HG03025 (cell line): Measurements from ENCODE around the gene MLN.
"Not testable (repeated sequence)": the region's sequence is repeated elsewhere in the genome, so short reads cannot be mapped to it uniquely, and the experiment has no call there.

Source experiments
- ATAC-seq: cut with Tn5 transposase; IDR thresholded peaks from one replicate; pipeline ENCODE4 v1.9.1; 2021; ENCODE audit warnings: mild to moderate bottlenecking, moderate library complexity; ENCODE audit not compliant: unreplicated experiment, low FRiP score

Gene MLN

DNA sequence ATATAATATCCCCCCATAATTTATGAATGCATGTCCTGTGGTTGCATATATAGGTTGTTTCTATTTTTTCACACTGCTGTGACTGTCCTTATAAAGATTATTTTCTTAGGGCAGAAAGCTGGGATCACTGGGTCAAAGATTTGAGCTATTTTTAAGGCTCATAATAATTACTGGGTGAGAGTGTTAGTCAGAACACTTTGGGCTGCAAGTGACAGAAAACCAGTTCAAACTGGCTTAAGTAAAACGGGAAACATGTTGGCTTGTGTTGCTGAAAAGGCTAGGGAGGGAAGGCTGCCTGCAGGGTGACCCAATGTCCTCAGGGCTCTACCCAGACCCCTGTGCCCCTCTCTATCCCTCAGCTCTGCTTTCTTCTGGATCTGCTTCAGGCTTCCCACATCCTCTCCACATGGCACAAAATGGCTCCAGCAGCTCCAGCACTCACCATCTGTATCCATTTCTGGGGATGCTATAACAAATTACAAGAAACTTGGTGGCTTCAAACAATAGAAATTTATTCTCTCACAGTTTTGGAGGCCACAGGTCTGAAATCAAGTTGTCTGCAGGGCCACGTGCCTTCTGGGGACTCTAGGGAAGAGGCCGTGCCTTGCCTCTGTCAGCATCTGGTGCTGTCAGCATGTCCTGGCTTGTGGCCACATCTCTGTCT lies 33.1 kb upstream of the MLN start:
- no peak for ATAC-seq

DNA sequence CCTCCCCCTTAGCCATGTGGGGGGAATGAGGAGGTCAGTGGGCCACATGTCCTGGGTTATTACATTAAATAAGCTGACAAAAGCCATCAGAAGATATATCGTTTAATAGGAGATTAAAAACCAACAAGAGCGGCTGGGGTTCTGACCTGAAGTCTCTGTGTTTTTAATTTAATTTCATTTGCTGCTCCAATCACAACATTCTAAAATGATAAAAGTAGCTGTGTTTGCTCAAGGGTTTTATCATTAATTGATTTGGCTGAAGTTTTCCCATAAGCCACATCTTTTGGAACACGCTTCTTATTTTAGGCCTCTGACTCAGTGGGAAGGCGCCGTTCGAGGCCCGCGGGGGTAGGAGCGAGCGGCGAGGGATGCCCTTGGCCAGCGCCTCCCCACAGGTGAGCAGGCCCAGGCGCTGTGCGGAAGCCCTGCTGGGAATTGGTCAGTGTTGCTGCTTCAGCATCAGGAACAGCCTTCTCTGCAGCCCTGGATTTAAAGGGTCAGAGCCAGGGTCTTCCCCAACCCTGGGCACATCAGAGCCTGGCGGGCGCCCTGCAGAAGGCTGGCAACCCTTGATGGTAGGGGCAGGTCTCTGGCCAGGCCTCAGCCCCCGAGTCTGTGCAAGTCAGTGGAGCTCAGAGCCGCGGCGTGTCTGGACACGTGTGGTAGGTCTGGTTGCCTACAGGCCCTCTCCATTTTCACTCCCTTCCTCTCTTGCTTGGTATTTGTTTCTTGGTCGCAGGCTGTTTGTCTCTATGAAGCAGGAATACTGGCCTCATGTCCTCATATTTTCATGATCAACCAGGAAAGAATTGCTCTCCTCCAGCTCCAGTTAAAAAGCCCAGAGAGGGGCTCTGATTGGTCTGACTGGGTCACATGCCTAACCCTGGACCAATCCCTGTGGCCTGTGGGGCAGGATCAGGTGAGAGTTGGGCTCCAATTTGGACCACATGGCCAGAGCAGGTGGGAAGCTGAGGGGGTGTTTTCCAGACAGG lies 30.9 kb upstream of the MLN start:
- ATAC-seq = no peak

DNA sequence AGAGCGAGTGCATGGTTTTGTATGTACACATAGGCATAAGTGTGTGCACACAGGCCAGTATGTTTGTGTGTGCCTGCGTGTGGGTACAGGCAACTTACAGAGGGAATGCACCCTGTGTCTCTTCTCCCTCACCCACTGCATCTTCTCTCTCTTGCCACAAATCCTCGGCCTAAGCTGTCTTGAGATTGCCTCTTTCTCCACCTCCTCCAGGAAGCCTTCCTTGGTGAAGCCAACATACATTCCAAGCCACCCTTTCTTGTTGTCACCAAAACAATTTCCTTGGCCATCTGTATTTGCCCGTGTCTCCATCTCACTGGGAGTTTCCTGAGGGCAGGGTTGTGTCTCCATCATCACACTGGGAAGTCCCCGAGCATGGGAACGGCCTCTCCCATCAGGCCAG lies 29.8 kb upstream of the MLN start:
- no peak for ATAC-seq

DNA sequence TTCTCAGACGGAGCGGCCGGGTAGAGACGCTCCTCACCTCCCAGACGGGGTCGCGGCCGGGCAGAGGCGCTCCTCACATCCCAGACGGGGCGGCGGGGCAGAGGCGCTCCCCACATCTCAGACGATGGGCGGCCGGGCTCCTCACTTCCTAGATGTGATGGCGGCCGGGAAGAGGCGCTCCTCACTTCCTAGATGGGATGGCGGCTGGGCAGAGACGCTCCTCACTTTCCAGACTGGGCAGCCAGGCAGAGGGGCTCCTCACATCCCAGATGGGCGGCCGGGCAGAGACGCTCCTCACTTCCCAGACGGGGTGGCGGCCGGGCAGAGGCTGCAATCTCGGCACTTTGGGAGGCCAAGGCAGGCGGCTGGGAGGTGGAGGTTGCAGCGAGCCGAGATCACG lies 29.0 kb upstream of the MLN start:
- not testable (repeated sequence) for ATAC-seq

DNA sequence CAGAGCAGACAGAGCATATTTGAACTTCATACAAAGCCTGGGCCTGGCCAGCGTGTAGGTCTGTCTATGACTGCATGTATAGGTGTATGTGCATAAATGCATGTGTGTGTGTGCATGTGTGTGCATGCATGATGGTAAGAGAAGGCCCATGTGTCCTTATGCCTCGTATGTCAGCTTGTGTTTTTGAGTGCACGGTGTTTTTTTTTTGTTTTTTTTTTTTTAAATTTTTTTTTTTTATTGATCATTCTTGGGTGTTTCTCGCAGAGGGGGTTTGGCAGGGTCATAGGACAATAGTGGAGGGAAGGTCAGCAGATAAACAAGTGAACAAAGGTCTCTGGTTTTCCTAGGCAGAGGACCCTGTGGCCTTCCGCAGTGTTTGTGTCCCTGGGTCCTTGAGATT lies 27.9 kb upstream of the MLN start:
- not testable (repeated sequence) for ATAC-seq

DNA sequence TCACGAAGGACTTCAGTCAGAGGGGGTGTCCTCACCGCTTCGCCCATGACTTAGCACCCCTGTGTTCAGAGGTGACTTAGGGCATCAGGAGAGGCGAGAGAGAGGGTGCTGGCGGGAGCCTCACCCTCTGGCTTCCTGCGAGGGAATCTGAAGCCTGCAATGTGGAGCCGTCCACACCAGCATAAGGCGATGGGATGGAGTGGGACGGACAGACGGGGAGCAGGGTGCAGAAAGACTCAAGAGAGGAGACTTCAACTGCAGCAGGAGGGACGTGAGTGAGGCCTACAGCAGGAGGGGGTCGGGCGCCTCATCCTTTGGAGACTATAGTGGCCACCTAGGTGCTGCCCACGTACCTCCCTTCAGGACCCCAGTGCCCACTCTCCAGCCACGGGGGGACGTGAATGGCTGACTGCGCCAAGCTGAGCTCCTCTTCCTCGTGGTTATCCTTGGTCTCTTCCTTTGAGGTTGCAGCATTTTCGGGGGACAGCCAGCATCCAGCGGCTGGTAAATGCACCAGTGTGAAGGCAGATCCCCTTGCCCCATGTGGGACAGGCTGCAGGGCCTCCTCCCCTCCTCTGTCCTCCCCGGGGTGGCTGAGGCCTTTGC lies 26.9 kb upstream of the MLN start:
- ATAC-seq = no peak

DNA sequence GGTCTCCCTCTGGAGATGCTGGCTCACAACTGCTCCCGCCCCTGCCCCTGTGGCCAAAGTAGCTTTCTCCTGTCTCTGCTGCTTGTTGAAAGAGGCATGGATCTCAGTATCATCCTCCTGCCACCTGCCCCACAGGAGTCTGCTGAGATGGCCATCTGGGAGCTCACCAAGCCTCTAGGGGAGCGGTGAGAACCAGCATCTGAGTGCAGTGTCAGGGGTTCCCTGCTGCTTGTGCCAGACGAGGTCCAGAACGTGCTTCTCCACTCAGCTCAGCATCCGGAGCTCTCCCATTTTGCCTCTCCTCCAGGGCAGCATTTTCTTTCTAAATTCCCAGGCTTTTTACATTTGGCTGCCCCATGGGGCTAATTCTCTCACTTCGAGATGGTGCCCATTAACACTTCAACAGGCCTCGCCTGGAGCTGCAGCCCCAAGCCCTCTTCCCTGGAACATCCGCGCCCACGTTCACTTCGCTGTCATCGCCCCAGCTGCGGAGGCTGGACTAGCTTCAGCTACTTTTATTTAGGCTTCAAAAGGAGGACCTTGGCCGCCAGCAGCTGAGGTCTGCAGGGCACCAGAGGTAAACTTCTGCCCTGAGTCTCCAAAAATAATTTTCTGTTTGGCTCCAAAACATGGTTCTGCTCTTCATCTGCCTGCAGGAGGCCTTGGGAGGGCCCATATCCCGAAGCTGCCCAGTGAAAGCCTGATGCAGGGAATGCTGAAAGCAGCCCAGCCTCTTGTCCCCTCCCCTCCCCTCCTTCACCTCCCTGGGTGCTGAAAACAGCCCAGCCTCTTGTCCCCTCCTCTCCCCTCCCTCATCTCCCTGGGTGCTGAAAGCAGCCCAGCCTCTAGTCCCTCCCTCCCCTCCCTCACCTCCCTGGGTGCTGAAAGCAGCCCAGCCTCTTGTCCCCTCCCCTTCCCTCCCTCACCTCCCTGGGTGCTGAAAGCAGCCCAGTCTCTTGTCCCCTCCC lies 25.2 kb upstream of the MLN start:
- ATAC-seq = no peak

DNA sequence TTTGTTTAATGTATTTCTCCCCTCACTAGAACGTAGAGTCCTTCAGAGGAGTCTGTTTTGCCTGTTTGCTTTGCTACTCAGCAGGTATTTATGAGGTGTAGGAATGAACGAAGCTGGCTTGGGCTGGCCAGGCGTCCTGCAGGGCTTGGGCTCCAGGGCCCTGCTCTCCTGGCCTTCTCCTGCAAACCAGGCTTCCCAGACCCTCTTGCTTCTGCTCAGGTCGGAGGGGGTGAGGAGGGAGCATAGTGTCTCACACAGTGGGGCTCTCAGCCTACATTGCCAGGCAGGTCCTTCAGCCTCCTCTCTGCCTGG lies 24.6 kb upstream of the MLN start:
- ATAC-seq = no peak

DNA sequence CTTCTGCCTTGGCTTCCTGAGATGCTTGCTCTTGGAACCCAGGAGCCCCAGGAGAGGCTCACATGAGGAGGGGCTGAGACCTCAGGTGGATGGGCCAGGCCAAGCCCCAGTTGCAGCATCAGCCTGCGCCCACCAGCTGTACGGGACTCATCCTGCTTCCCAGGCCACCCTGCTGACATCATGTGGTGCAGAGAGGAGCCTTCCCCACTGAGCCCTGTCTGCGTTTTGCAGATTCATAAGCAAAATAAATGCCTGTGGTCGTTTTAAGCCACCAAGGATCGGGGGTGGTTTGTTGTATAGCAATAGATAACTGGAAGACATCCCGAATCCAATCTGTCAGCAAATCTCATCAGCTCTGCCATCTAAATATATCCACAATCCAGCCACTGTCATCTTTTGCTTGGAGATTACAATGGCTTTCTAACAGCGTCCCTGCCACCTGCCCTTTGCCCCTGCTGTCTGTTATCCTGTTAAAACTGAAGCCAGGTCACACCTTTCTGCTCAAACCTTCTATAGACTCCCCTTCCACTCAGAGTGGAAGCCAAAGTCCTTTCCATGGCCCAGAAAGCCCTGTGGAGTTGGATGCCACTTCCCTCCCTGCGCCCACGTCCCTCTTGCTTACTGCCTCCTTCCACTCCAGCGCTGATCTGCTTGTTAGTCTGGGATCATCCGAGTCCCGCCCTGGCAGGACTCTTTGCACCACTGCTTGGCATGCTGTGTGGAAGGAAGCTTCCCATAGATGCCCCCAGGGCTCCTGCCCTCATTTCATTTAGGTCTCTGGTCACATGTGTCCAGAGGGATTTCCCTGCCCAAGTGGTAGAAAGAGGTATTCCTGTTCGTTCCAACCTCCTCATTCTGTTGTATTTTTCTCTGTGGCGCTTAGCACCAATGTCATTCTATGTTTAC lies 24.0 kb upstream of the MLN start:
- ATAC-seq = no peak

DNA sequence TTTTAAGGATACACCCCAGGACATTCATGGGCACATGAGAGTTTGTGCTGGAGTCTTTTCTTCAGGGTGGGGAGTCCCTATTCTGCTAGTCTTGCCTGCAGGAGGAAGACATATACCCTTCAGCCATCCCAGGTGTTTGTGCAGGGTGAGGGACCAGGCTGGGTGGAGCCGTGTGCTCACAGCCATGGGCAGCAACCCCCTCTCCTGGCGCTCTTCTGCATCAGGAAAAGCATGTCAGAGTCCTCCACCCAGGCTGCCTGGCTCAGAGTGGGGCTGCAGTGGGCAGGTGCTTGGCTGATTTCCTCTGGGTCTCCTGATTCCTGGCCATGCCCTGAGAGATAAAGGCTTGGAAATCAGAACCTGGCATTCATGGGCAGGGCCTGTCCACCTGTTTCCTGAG lies 22.7 kb upstream of the MLN start:
- ATAC-seq = no peak

DNA sequence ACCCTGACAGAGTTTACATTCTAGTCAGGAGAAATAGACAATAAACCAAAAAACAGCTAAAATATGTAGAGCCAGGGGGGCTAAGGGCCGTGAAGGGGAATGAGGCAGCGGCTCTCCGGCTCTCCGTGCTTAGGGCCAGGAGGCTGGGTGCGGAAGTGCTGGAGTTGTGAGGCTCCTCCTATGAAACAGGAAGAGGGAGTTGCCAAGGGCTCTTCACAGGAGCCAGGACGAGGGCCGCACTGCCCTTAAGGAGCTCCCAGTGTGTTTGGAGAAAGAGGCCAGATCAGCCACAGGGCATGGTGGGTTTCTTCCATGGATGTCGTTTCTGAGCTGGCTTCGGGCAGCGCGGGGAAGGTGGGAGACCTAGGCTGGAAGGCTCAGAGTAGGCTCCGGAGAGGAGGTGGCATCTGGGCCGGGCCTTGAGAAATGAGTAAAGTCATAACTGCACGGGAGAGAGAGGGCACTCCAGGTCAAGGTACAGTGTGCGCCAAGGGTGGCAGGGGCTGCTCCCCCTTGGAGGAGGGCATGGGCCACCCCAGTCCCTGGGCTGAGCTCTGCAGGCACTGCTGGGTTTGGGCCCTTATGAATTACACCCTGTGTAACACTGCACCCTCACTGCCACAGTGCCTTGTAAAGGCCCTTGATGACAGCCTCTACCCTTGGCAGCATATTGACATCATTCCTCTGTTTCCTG lies 20.8 kb upstream of the MLN start:
- no peak for ATAC-seq

DNA sequence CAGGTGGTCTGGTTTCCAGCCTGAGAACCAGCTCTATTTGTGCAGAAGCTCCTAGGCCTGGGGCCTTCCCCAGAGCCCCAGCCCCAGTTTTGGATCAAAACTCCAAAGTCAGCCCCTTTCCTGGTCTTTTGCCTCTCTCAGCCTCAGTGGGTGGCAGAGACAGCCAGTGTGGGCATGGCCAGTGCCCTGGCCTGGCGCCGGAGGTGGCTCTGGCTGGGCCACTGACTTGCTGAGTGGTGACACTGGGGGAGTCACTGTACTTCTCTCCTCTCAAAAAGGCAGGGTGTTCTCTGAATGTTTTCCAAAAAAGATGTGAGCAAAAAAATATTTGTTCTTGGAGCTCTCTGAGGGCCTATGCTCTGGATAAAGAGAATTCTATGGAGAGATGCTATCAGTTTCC lies 20.0 kb upstream of the MLN start:
- no peak for ATAC-seq

DNA sequence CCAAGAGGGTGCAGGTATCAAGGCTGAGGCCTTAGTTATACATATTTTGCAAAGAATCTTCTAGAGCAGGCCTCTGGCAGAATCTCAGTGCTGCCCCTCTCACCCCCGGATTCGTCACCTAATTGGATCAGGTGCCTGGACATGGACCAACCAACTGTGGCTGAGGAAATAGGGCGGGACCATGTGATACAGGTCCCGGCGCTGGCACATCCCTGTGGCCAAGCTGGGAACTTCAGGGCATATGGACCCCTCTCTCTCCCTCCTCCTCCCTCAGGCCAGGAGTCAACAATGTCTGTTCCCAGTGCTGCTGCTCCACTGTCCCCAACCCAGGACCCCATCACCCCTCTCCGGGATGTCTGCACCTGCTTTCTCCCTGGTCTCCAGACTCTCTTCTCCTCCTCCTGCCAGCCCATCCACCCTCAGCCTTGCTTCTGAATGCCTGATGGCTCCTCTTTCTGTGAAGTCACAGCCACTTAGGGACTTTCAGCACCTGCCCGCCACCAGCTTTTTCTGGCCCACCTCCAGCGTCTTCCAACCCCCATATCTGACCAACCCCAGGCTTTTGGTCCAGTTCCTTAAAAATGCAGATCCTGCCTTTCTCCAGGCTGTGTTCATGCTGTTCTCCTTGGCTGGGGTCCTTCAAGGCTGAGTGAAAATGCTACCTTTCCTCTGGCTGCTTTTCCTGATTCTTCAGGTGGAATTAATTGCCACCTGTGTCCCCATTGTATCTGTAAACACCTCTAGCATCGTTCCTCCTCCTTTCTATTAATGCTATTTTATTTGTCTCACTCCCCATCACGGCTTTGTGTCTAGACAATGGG lies 19.0 kb upstream of the MLN start:
- ATAC-seq = no peak

DNA sequence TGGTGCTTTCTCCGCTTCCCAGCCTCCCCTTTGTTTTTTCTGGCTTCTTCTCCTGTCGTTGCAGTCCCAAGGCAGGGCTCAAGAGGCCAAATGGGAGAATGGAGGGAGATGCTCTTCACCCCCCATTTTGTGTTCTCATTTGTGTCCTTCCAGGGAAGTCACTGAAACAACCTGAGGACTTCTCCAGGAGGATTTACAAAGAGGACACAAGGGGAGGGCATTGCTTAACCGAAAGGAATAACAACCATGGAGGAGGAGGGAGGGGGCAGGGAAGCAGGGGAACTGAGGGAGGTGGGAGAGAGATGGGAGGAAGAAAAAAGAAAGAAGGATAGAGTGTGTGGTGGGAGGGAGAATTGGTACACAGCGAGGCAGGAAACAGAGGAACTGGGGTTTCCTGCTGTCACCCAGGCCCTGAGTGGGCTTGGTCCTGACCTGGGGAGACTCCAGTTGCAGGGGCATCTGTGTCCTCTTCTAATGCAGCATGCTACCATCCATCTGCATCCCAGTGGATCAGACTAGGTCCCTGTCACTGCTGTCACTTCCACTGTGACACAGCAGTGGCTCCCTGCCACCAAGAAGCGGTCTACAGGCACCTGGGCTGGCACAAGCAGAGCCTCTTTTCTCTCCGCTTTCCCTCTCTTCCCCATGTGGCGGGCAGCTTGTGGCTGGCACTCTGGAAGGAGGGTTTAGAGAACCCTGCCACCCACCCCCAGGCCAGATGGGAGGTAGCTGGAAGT lies 17.1 kb upstream of the MLN start:
- no peak for ATAC-seq

DNA sequence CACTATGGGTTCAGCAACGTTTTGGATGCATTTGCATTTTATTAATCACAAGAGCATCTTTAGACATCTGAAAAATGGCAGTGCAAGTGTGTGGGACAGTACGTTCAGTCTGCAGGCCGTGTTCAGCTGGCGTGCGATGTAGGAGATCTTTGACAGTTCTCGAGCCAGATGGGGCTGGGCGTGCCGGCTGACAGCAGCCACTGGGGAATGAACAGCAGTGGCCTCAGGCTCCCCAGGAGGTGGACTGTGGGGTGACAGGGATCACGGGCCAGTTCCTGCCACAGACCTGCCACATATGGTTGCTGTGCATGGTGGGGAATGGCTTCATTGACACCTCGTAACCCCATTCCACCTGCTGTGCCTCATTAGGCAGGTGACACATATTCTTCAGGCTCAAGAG lies 16.4 kb upstream of the MLN start:
- no peak for ATAC-seq

DNA sequence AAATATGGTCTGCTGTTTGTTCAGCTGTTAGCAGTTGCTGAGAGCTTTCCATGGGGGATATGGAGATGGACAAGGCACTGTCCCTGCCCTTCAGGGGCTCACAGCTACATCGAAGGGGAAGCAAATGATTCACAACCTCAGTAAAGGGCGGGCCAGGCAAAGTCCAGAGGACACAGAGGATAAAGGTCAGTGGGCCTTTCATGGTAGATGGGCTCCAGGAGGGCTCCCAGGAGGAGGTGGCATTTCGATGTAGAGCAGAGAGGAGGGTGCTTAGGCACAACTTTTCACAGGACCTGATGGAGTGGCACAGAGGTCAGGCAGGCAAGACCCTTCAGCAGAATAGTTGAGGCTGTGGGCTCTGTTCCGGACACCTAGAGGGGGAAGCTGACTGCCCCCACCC lies 15.2 kb upstream of the MLN start:
- no peak for ATAC-seq

DNA sequence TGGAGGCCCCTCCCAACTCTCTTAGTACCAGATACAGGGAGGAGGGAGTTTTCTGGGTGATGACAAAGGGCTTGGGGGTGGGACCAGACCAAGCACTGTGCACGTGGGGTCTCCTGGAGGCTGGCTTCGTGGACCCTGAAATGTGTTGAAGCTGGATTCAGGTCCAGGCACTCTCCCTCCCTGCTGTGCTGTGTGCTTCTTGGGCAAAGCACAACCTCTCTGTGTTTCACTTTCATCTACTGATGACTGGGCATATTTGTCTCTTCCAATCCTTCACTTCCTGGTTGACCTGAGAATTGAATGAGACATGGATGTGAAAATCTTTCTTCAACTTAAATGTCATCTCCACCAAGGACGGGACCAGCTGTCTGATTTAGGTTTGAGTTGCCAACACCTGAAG lies 14.5 kb upstream of the MLN start:
- no peak for ATAC-seq
